T-helper 1 cell (primary cell): ENCODE measurements around the gene ZNF451.
"Not testable (repeated sequence)": the region's sequence is repeated elsewhere in the genome, so short reads cannot be mapped to it uniquely, and the experiment has no call there.

ENCODE experiments used
- DNase-seq, 5 donors: peaks; one replicate each; pipeline ENCODE4 v3.0.0-alpha.2; 2012 to 2020
- total RNA-seq, 4 donors: gene quantifications; one replicate each; lab custom pipeline; 2026; lab: John Stamatoyannopoulos, UW

The ZNF451 gene
- total RNA-seq: 197 to 248 (median 236) reads per million in 4 donors

GRCh38 chr6:57089687-57090457 is at the start of gene ZNF451:
Gene ZNF451 (plus strand): TSS chr6:57090188. CDS start chr6:57090254, 66 bp downstream.
- DNase-seq: peak; percentile 89 to 97 (median 94)

GRCh38 chr6:57044061-57044460 is 45.9 kb upstream of the ZNF451 start:
- DNase-seq: not testable (repeated sequence)

GRCh38 chr6:57044568-57044967 is 45.4 kb upstream of the ZNF451 start:
- no peak for DNase-seq

- DNase-seq: peak; percentile 58 to 85 (median 67)
Measured at GRCh38 chr6:57046332-57047256, 43.4 kb upstream of the ZNF451 start, which contains the start of gene KIAA1586. Gene KIAA1586 (plus strand): TSS chr6:57046693. CDS start chr6:57046756, 63 bp downstream.

- DNase-seq: not testable (repeated sequence)
Measured at GRCh38 chr6:57047257-57047585, 42.8 kb upstream of the ZNF451 start.

- not testable (repeated sequence) for DNase-seq
Measured at GRCh38 chr6:57047859-57048258, 42.1 kb upstream of the ZNF451 start.

- no peak for DNase-seq
Measured at GRCh38 chr6:57048577-57048976, 41.4 kb upstream of the ZNF451 start.

GRCh38 chr6:57063847-57064246 is 26.1 kb upstream of the ZNF451 start:
- no peak for DNase-seq

GRCh38 chr6:57064809-57065208 is 25.2 kb upstream of the ZNF451 start:
- DNase-seq: no peak

- no peak for DNase-seq
Measured at GRCh38 chr6:57068061-57068460, 21.9 kb upstream of the ZNF451 start.

GRCh38 chr6:57069228-57069627 is 20.8 kb upstream of the ZNF451 start:
- no peak for DNase-seq

GRCh38 chr6:57069920-57070331 is 20.1 kb upstream of the ZNF451 start:
- DNase-seq: no peak

- no peak for DNase-seq
Measured at GRCh38 chr6:57072108-57072507, 17.9 kb upstream of the ZNF451 start.

GRCh38 chr6:57074383-57074782 is 15.6 kb upstream of the ZNF451 start:
- DNase-seq: no peak

- DNase-seq: no peak
Measured at GRCh38 chr6:57075092-57075491, 14.9 kb upstream of the ZNF451 start.

GRCh38 chr6:57078531-57079207 is 11.3 kb upstream of the ZNF451 start:
- DNase-seq: no peak

GRCh38 chr6:57085471-57085870 is 4.5 kb upstream of the ZNF451 start:
- DNase-seq: no peak

GRCh38 chr6:57086843-57087242 is 3.1 kb upstream of the ZNF451 start:
- no peak for DNase-seq

GRCh38 chr6:57087916-57088315 is 2.1 kb upstream of the ZNF451 start:
- no peak for DNase-seq

- no peak for DNase-seq
Measured at GRCh38 chr6:57089265-57089664, 723 bp upstream of the ZNF451 start.

- DNase-seq: not testable (repeated sequence)
Measured at GRCh38 chr6:57090458-57091067, 575 bp downstream of the ZNF451 start.

- not testable (repeated sequence) for DNase-seq
Measured at GRCh38 chr6:57091375-57091774, 1.4 kb downstream of the ZNF451 start.
